H1 (cell line): ENCODE data around the gene GBF1. TPM values are rescaled to one million over a fixed set of nuclear protein-coding genes. Genes with fewer than 3 reads are reported as not detected.

Source experiments
- CTCF ChIA-PET: fragments of 300-600 bp; sonication (Branson Sonifier 250); formaldehyde crosslinking; loops from one replicate; lab custom pipeline; 2021; ENCODE audit not compliant: partially characterized antibody; lab: Charles Lee
- POLR2A ChIA-PET: fragments of 300-600 bp; sonication (Branson Sonifier 250); formaldehyde crosslinking; loops from one replicate; lab custom pipeline; 2021; ENCODE audit warnings: inconsistent platforms; ENCODE audit not compliant: partially characterized antibody; lab: Charles Lee
- DNase-seq, 2 experiments: peaks; one replicate each; pipeline versions ENCODE4 v3.0.0 to v3.0.0-alpha.2; 2010 to 2022; ENCODE audit warnings: low spot score in 2 of 2, low read depth in 1 of 2, mixed read lengths in 1 of 2
- FAIRE-seq: peaks from 2 replicates; lab custom pipeline; 2011; peaks lifted over from hg19 to GRCh38; lab: Jason Lieb, UNC
- H2AFZ ChIP-seq: 2 replicates; pipeline ENCODE4 v1.8.1; 2012; ENCODE audit warnings: low read length, inconsistent platforms
- H2AK5ac ChIP-seq: 2 replicates; pipeline ENCODE4 v1.6.1; 2013; ENCODE audit warnings: low read depth, low read length
- H2BK120ac ChIP-seq: replicated peaks from 2 replicates; pipeline ENCODE3; 2013; ENCODE audit warnings: low read depth, low read length, inconsistent platforms
- H2BK12ac ChIP-seq: 2 replicates; pipeline ENCODE4 v1.6.1; 2013; ENCODE audit warnings: low read depth, low read length
- H2BK15ac ChIP-seq: 2 replicates; pipeline ENCODE4 v1.6.1; 2013; ENCODE audit warnings: low read length
- H2BK20ac ChIP-seq: 2 replicates; pipeline ENCODE4 v1.6.1; 2013; ENCODE audit warnings: low read length
- H2BK5ac ChIP-seq: 2 replicates; pipeline ENCODE4 v1.6.1; 2013; ENCODE audit warnings: low read depth, low read length
- H3K14ac ChIP-seq: 2 replicates; pipeline ENCODE4 v1.6.1; 2013; ENCODE audit warnings: inconsistent platforms; ENCODE audit not compliant: insufficient read length
- H3K18ac ChIP-seq: 2 replicates; pipeline ENCODE4 v1.6.1; 2013; ENCODE audit warnings: low read length; ENCODE audit errors: extremely low read depth
- H3K23ac ChIP-seq: 2 replicates; pipeline ENCODE4 v1.6.1; 2013; ENCODE audit warnings: inconsistent platforms; ENCODE audit not compliant: insufficient read length
- H3K23me2 ChIP-seq: 2 replicates; pipeline ENCODE4 v1.6.1; 2013; ENCODE audit warnings: low read depth, low read length
- H3K27ac ChIP-seq: 2 replicates; pipeline ENCODE4 v1.6.1; 2011; ENCODE audit warnings: low read depth, low read length, inconsistent platforms
- H3K27me3 ChIP-seq, 4 experiments: replicated peaks in 1 of 4; 1 replicate in 1 of 4; 2 replicates in 3 of 4; pipeline versions ENCODE4 v1.6.1 to v1.8.1; 2011 to 2013; ENCODE audit warnings: low read length in 3 of 4, mild to moderate bottlenecking in 3 of 4, inconsistent platforms in 2 of 4, mixed read lengths in 2 of 4, moderate library complexity in 1 of 4; ENCODE audit not compliant: control insufficient read depth in 3 of 4, insufficient read depth in 3 of 4; ENCODE audit errors: extremely low read depth in 1 of 4
- H3K36me3 ChIP-seq, 4 experiments: 2 replicates each; pipeline versions ENCODE4 v1.6.1 to v1.8.1; 2011 to 2013; ENCODE audit warnings: mild to moderate bottlenecking in 4 of 4, low read length in 3 of 4, moderate library complexity in 2 of 4, control low read depth in 1 of 4, inconsistent platforms in 1 of 4; ENCODE audit not compliant: insufficient read depth in 4 of 4, control insufficient read depth in 2 of 4
- H3K4ac ChIP-seq: replicated peaks from 2 replicates; pipeline ENCODE3; 2013; ENCODE audit warnings: low read length, low read depth, mixed read lengths, inconsistent platforms; ENCODE audit not compliant: insufficient read length
- H3K4me1 ChIP-seq, 4 experiments: replicated peaks in 1 of 4; 1 replicate in 1 of 4; 2 replicates in 3 of 4; pipeline versions ENCODE4 v1.6.1 to v1.8.1; 2011 to 2013; ENCODE audit warnings: low read length in 3 of 4, inconsistent platforms in 2 of 4, mixed read lengths in 1 of 4; ENCODE audit not compliant: insufficient read depth in 4 of 4, control insufficient read depth in 3 of 4
- H3K4me2 ChIP-seq, 2 experiments: 2 replicates each; pipeline versions ENCODE4 v1.6.1 to v1.8.1; 2011 to 2013; ENCODE audit warnings: low read depth in 2 of 2, low read length in 2 of 2, control low read depth in 1 of 2, inconsistent platforms in 1 of 2, mild to moderate bottlenecking in 1 of 2; ENCODE audit not compliant: insufficient read depth in 1 of 2
- H3K4me3 ChIP-seq, 4 experiments: fragments of 200-600, 300-600 bp in 1 of 4; sonication (generic), shearing (Covaris generic), sonication (Bioruptor Twin) in 1 of 4; 2 replicates each; pipeline versions ENCODE4 v1.5.1 to v1.8.1; 2011 to 2016; ENCODE audit warnings: low read length in 4 of 4, low read depth in 3 of 4, control low read depth in 2 of 4, inconsistent platforms in 2 of 4, mild to moderate bottlenecking in 2 of 4, mixed read lengths in 1 of 4, moderate library complexity in 1 of 4; ENCODE audit not compliant: insufficient read depth in 2 of 4; ENCODE audit errors: extremely low read depth in 1 of 4
- H3K56ac ChIP-seq: replicated peaks from 2 replicates; pipeline ENCODE3; 2013; ENCODE audit warnings: low read depth, mild to moderate bottlenecking, mixed read lengths, low read length, inconsistent platforms; ENCODE audit not compliant: insufficient read length
- H3K79me1 ChIP-seq: 2 replicates; pipeline ENCODE4 v1.6.1; 2013; ENCODE audit warnings: low read depth, low read length, control low read depth
- H3K79me2 ChIP-seq, 2 experiments: 2 replicates each; pipeline versions ENCODE4 v1.6.1 to v1.8.1; 2012 to 2013; ENCODE audit warnings: low read length in 2 of 2, mild to moderate bottlenecking in 2 of 2, inconsistent platforms in 1 of 2; ENCODE audit not compliant: insufficient read depth in 2 of 2, control insufficient read depth in 1 of 2
- H3K9ac ChIP-seq, 4 experiments: replicated peaks in 1 of 4; 1 replicate in 1 of 4; 2 replicates in 3 of 4; pipeline versions ENCODE4 v1.6.1 to v1.8.1; 2011 to 2013; ENCODE audit warnings: low read depth in 3 of 4, low read length in 3 of 4, control low read depth in 2 of 4, mild to moderate bottlenecking in 2 of 4, moderate library complexity in 2 of 4, inconsistent platforms in 1 of 4; ENCODE audit errors: extremely low read depth in 1 of 4
- H3K9me3 ChIP-seq, 2 experiments: 2 replicates each; pipeline versions ENCODE4 v1.6.1 to v1.8.1; 2012 to 2013; ENCODE audit warnings: mild to moderate bottlenecking in 2 of 2, moderate library complexity in 2 of 2, control low read depth in 1 of 2, inconsistent platforms in 1 of 2, low read depth in 1 of 2, low read length in 1 of 2, mixed read lengths in 1 of 2; ENCODE audit not compliant: insufficient read depth in 2 of 2
- H4K20me1 ChIP-seq, 2 experiments: replicated peaks in 1 of 2; 2 replicates each; pipeline versions ENCODE3 to v1.8.1; 2011 to 2013; ENCODE audit warnings: inconsistent platforms in 2 of 2, low read length in 2 of 2, mild to moderate bottlenecking in 1 of 2; ENCODE audit not compliant: insufficient read depth in 2 of 2, control insufficient read depth in 1 of 2
- H4K5ac ChIP-seq: 2 replicates; pipeline ENCODE4 v1.6.1; 2013; ENCODE audit warnings: low read length, low read depth, mixed read lengths, inconsistent platforms; ENCODE audit not compliant: insufficient read length
- H4K8ac ChIP-seq: 2 replicates; pipeline ENCODE4 v1.8.0; 2013; ENCODE audit warnings: mild to moderate bottlenecking, moderate library complexity, low read length, inconsistent platforms; ENCODE audit not compliant: insufficient read depth; ENCODE audit errors: extremely low read depth
- H4K91ac ChIP-seq: replicated peaks from 2 replicates; pipeline ENCODE3; 2013; ENCODE audit warnings: low read length, mixed read lengths, inconsistent platforms; ENCODE audit not compliant: insufficient read length
- BACH1 ChIP-seq: IDR thresholded peaks from 2 replicates; pipeline ENCODE4 v1.6.1; 2012; ENCODE audit warnings: low read length, improper control_type of control experiment
- KDM1A ChIP-seq: fragments of 200-600, 300-600 bp; sonication (generic); IDR thresholded peaks from 2 replicates; pipeline ENCODE4 v1.7.1; 2016; ENCODE audit warnings: mild to moderate bottlenecking, low read length, borderline replicate concordance
- RFX5 ChIP-seq: IDR thresholded peaks from 2 replicates; pipeline ENCODE4 v1.6.1; 2011; ENCODE audit warnings: low read depth, low read length, improper control_type of control experiment, borderline replicate concordance
- WGBS, 2 experiments: shearing (Covaris generic) in 1 of 2; methylation state at CpG; one replicate each; pipeline versions ENCODE4 v1.1.6 to v1.1.7; 2013 to 2015; ENCODE audit warnings: low lambda C conversion rate in 2 of 2, mixed read lengths in 2 of 2, inconsistent platforms in 1 of 2, low coverage in 1 of 2, missing lambda C conversion rate in 1 of 2; ENCODE audit not compliant: insufficient replicate concordance in 2 of 2, insufficient coverage in 1 of 2, insufficient read length in 1 of 2; ENCODE audit errors: extremely low coverage in 1 of 2, missing lambda C conversion rate in 1 of 2; 5-methylcytosine and 5-hydroxymethylcytosine counted together
- polyA plus RNA-seq, 7 experiments: library from polyadenylated mRNA; depleted of rRNA in 3 of 7; stranded (reverse) in 5 of 7; unstranded in 2 of 7; fragments of >200 nt in 5 of 7; fragments of 200-250 nt in 2 of 7; gene quantifications; 1 replicate in 5 of 7; 2 replicates in 1 of 7; 4 replicates in 1 of 7; pipeline versions ENCODE4 v1.2.1 to v1.2.3, GENCODE V29; 2011 to 2013; ENCODE audit warnings: missing spikeins in 2 of 7, mixed read lengths in 2 of 7
- total RNA-seq: library from RNA; stranded (reverse); fragmentation: NEBNext Ultra II Directional; extraction: Animal tissue kit (Norgen Biotek cat#: 25700); gene quantifications from 2 replicates; pipeline ENCODE4 v1.2.1, GENCODE V29; 2021

GBF1 gene
- total and polyA plus RNA-seq, 2 of the 8 experiments (the other 6 are each of a cell fraction or from before 2014, with no cell fraction given): 11.0 to 25.5 TPM

DNA sequence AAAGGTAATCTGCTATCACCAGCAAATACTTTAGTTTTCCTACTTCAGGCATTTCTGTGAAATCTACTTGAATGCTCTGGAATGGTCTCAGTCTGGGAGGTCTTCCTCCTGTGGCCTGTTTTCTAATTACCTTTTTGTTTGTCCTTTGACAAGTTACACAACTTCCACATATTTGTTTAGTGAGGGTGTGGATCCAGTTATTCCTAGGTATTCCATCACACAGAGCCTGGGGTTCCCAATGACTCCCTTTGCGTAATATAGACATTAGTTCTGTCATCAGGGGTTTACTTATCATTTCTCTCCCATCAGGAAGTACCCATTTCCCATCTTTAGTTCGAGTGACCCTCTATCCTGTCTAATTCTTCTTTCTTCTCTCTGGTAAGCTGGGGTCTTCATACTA lies 47.3 kb upstream of the GBF1 start:
- CTCF ChIA-PET: no interaction called here
- no peak overlapping the region for H2AK5ac ChIP-seq
- no peak for TF ChIP-seq RFX5
- no peak for TF ChIP-seq BACH1
- no peak for TF ChIP-seq KDM1A

More for the DNA sequence above, 47.3 kb upstream of the GBF1 start:
- no peak overlapping the region for H3K4ac ChIP-seq
- H4K91ac ChIP-seq: no peak overlapping the region
- no peak overlapping the region for H2BK120ac ChIP-seq
- H4K5ac ChIP-seq: no peak overlapping the region
- no peak for FAIRE-seq
- H3K27ac ChIP-seq: no peak overlapping the region
- H3K9me3 ChIP-seq: peaks cover 4 to 14% of the 10 kb centered on the region in 2 experiments
- H2BK20ac ChIP-seq: no peak overlapping the region
- no peak overlapping the region for H2BK15ac ChIP-seq
- no peak overlapping the region for H3K14ac ChIP-seq
- no peak overlapping the region for H2BK5ac ChIP-seq
- H2AFZ ChIP-seq: no peak overlapping the region
- H3K23me2 ChIP-seq: no peaks in the 10 kb centered on the region
- no peaks in the 10 kb centered on the region; a peak in 1 of 8 replicates for H3K36me3 ChIP-seq
- H3K4me3 ChIP-seq: no peak overlapping the region
- H2BK12ac ChIP-seq: no peak overlapping the region
- H3K79me2 ChIP-seq: no peaks in the 10 kb centered on the region
- no peak overlapping the region for H3K9ac ChIP-seq
- POLR2A ChIA-PET: no interaction called here
- H4K20me1 ChIP-seq: no peaks in the 10 kb centered on the region
- no peak overlapping the region for H3K23ac ChIP-seq
- H4K8ac ChIP-seq: no peak overlapping the region
- no peak overlapping the region for H3K4me2 ChIP-seq
- peaks cover 0 to 2% (median 0%) of the 10 kb centered on the region in 4 experiments; a peak in 1 of 7 replicates for H3K27me3 ChIP-seq
- H3K18ac ChIP-seq: no peak overlapping the region
- H3K79me1 ChIP-seq: no peaks in the 10 kb centered on the region; the same call in 1 of the 2 replicates
- no peak for DNase-seq
- no peaks in the 10 kb centered on the region for H3K4me1 ChIP-seq
- H3K56ac ChIP-seq: no peak overlapping the region
- 82% methylated on average over 2 of the region's 2 CpGs; no CpG with 5 or more reads in 1 of the 2 experiments for WGBS, 2 experiments
